C4-2B (cell line): ENCODE measurements around the gene CPLX1.

Source experiments
- H3K27ac ChIP-seq: fragments of 450-650 bp; 2 replicates; pipeline ENCODE4 v1.5.1; 2017
- ZFX ChIP-seq: fragments of 450-650 bp; IDR thresholded peaks from 2 replicates; pipeline ENCODE4 v1.6.1; 2017
- TF ChIP-seq, protein P1 (sequence below): fragments of 450-650 bp; conservative IDR thresholded peaks from 2 replicates; pipeline ENCODE4 v1.5.1; 2017; ENCODE audit warnings: mild to moderate bottlenecking

The CPLX1 gene

GRCh38 chr4:825971-826330, at the start of gene CPLX1:
Gene CPLX1, minus strand, starts transcription at chr4:826129. Its CDS starts 1,607 bp downstream, at chr4:824522.
- TF ChIP-seq ZFX: no peak
- TF ChIP-seq, protein P1, sequence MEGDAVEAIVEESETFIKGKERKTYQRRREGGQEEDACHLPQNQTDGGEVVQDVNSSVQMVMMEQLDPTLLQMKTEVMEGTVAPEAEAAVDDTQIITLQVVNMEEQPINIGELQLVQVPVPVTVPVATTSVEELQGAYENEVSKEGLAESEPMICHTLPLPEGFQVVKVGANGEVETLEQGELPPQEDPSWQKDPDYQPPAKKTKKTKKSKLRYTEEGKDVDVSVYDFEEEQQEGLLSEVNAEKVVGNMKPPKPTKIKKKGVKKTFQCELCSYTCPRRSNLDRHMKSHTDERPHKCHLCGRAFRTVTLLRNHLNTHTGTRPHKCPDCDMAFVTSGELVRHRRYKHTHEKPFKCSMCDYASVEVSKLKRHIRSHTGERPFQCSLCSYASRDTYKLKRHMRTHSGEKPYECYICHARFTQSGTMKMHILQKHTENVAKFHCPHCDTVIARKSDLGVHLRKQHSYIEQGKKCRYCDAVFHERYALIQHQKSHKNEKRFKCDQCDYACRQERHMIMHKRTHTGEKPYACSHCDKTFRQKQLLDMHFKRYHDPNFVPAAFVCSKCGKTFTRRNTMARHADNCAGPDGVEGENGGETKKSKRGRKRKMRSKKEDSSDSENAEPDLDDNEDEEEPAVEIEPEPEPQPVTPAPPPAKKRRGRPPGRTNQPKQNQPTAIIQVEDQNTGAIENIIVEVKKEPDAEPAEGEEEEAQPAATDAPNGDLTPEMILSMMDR: no peak
- no peak within 1 kb of the TSS for H3K27ac ChIP-seq

DNA sequence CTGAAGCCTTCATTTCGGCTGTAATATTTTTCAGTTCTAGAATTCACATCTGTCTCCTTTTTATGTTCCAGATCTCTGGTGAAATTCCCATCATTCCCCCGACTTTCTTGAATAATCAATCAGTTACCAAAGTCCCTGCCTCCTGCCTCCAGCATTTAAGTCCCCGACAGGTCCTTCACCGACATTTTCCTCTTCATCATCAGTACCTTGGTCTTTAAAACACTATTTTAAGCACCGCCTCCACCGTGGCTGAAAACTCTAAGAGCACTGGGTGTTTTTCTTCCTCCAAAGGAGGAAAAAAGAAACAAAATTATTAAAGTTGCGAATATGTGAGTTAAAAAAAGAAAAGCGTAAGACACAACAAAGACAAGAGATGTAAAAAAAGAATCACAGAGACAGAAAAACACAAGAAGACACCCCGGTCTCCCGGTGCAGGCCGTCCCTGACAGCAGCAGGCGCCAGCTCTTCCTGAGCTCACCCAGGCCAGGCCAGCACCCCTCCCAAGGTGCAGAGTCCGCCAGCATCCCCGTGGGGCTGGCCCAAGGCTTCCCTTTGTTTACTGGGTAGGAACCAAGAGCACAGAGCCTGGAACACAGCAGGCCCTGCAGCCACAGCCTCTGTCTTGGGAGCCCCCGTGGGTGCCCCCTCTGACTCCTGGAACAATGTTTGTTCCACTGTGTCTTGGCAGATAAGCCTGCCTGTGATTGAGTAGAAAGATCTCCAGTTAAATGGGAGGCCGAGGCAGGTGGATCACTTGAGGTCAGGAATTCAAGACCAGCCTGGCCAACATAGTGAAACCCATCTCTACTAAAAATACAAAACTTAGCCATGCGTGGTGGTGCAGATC, 49.3 kb upstream of the CPLX1 start:
- no peak overlapping the region for H3K27ac ChIP-seq
- no peak for TF ChIP-seq ZFX
- TF ChIP-seq, protein P1: no peak

GRCh38 chr4:874056-874455, 48.1 kb upstream of the CPLX1 start:
- no peak overlapping the region for H3K27ac ChIP-seq
- no peak for TF ChIP-seq ZFX
- TF ChIP-seq, protein P1: no peak

DNA sequence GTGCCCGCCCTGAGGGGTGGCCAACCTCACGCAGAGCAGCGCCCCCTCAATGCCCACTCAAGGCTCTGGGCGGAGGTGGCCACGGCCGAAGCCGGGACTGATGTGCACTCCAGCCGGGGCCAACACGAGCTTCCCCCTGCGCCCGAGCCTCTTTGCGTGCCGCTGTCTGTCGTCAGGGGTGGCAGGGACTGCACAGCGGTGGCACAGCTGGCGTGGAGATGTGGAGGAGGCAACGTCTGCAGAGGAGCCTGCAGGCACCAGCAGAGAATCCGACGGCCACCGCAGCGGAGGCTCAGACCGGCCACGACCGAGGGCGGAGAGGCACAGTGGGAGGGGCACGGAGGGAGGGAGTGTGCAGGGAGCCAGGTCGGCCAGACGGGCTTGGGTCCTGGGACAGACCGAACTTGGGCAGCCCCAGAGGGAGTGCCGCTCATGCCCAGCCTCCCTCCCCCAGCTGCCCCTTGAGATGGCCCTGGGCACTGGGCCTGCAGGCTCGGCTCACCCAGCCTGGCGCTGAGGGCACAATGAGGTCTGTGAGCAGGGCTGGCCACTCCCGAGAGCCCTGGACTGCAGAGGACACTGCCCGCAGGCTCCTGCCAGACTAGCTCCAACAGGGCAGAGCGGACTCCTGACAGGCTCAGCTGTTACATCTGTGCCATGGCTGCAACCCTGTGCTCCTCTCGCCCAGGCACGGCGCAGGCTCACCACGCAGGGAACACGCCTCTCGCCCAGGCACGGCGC, 46.5 kb upstream of the CPLX1 start:
- no peak for TF ChIP-seq ZFX
- TF ChIP-seq, protein P1: no peak
- no peak overlapping the region for H3K27ac ChIP-seq

- no peak overlapping the region for H3K27ac ChIP-seq
- TF ChIP-seq, protein P1: no peak
- no peak for TF ChIP-seq ZFX
Measured at GRCh38 chr4:871484-871883, 45.6 kb upstream of the CPLX1 start.

GRCh38 chr4:870951-871350, 45.0 kb upstream of the CPLX1 start:
- H3K27ac ChIP-seq: no peak overlapping the region
- no peak for TF ChIP-seq ZFX
- TF ChIP-seq, protein P1: no peak

GRCh38 chr4:869776-870175, 43.8 kb upstream of the CPLX1 start:
- no peak overlapping the region for H3K27ac ChIP-seq
- TF ChIP-seq ZFX: no peak
- TF ChIP-seq, protein P1: no peak
